ENCODE results near the gene TBPL2.
"Not testable (repeated sequence)": the region's sequence is repeated elsewhere in the genome, so short reads cannot be mapped to it uniquely, and the experiment has no call there.

The TBPL2 gene

GRCh38 chr14:55399852-55400251, 40.6 kb downstream of the TBPL2 start:
- DNase-seq: no peak

DNA sequence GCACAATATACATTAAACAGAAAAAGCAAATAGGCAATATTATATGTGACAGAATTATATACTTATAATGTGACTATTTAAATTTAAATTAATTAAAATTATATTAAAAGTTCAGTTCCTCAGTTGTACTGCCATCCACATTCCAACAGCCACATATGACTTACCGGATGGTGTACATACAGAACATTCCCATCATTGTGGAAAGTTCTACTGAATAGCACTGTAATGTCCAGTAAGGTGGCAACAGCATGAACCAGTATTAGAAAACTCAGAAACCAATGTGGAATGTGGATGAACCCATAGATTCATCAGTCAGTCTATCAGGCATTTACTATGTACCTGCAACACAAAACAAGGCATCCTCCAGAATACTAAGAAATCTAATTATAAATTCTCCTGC, 41.2 kb downstream of the TBPL2 start:
- DNase-seq: no peak

GRCh38 chr14:55398679-55399078, 41.7 kb downstream of the TBPL2 start:
- no peak for DNase-seq

DNA sequence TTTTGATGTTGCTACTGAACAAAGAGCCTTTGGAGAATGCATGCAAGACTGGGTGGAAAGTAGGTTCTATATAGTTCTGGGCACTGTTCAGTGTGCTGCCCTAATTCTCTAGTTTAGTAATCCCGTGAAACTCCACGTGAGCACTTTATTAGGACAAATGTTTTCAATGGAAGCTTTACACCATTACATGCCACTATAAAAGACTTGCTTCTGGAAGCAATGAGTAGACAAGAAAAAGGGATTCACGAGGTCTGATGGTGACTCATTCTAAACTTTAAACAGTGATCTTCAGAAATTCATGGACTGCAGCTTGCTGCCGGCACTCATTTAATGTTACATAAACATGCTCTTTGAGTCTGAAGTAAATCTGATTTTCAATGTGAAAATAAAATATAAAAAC, 51.1 kb downstream of the TBPL2 start:
- DNase-seq: no peak

DNA sequence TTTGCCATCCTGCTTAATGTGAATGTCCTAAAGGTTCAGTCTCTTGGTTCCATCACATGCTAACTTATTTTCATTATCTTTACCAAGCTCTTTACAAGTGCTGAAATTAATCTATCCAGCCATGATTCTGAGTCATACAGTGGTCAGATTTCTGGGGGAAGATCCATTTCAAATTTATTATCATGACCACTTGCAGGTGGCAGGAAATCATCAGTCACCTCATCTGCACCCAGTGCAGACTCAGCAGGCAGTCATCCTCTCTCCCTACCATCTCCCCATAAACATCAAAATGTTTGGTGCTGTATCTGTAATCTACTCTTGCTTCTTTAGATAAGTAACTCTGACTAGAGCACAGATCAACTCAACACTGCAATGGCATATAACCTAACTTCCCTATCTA, 52.3 kb downstream of the TBPL2 start:
- DNase-seq: no peak

- DNase-seq: no peak
Measured at GRCh38 chr14:55387121-55387520, 53.3 kb downstream of the TBPL2 start.

- DNase-seq: no peak
Measured at GRCh38 chr14:55386037-55386808, 54.2 kb downstream of the TBPL2 start.

DNA sequence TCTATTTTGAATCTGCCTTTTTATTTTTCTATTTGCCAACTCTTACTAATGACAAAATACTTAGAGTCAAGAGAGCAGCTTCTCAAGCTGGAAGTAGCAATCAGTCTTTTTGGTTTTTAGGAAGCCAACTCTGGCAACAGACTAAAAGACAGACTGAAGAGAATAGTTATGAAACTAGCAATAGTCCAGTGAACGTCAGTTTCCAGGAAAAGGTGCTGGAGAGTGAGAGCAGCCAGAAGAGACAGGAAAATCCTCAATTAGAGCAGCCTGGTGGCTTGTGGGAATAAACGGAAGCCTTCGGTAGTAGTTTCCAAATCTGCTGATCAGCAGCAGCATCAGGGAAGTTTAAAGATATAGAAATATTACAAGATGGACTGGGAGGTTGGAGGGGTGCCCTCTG, 55.9 kb downstream of the TBPL2 start:
- no peak for DNase-seq

DNA sequence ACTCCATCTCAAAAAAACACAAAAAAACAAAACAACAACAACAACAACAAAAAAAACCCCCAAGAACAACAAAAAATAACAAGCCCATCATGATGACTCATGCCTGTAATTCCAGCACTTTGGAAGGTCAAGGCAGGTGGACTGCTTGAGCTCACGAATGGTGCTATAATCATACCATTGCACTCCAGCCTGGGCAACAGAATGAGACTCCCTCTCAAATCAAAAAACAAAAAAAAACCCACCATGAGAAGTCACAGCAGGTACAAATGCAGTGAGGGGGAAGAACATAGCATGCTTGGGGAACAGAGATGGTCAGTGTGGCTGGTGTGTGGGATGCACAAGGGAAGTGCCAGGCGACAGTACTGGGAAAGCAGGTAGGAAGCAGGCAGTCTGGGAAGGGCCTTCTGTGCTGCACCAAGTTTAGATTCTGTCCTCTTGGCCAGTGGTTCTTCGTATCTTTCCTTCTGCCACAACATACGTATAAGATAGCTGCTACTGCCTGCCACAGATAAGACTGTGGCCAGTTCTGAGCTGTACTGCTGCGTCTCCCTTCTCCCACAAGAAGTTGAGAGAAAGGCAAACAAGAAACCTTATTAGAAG, 56.8 kb downstream of the TBPL2 start:
- DNase-seq: no peak

- not testable (repeated sequence) for DNase-seq
Measured at GRCh38 chr14:55383056-55383466, 57.4 kb downstream of the TBPL2 start.

- DNase-seq: no peak
Measured at GRCh38 chr14:55382483-55382882, 57.9 kb downstream of the TBPL2 start.

GRCh38 chr14:55381561-55381960, 58.9 kb downstream of the TBPL2 start:
- no peak for DNase-seq

DNA sequence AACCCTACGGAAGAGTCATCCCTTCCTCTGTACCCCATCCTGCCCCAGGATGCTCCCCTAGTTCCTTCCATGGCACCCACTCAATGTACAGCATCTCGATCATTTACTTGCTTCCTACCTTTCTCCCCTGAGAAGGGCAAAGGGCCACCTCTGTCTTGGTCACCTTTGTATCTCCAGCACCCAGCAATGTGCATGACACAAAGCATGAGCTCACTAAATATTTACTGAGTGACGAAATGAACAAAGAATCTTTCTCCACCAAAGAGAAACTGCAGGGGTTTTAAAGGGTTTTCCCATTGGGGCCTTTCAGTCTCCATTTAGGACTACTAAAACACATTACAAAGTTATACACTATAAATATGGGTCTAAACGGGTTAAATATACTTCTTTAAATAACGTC, 59.4 kb downstream of the TBPL2 start:
- no peak for DNase-seq

DNA sequence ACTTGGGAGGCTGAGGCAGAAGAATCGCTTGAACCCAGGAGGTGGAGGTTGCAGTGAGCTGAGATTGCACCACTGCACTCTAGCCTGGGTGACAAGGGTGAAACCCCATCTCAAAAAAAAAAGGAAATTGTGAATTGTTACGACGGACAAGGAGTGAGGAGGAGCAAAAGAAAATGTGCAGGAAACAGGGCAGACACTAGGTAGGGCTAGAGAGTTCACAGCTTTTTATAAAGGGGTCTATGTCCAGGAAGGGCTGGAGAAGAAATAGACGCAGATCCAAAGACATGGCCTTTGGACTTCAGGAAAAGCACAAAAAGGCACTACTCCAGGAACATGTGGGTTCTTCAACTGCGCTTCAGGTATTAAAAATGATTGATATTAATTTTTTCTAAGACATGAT, 63.2 kb downstream of the TBPL2 start:
- DNase-seq: no peak

- no peak for DNase-seq
Measured at GRCh38 chr14:55374771-55375170, 65.6 kb downstream of the TBPL2 start.

DNA sequence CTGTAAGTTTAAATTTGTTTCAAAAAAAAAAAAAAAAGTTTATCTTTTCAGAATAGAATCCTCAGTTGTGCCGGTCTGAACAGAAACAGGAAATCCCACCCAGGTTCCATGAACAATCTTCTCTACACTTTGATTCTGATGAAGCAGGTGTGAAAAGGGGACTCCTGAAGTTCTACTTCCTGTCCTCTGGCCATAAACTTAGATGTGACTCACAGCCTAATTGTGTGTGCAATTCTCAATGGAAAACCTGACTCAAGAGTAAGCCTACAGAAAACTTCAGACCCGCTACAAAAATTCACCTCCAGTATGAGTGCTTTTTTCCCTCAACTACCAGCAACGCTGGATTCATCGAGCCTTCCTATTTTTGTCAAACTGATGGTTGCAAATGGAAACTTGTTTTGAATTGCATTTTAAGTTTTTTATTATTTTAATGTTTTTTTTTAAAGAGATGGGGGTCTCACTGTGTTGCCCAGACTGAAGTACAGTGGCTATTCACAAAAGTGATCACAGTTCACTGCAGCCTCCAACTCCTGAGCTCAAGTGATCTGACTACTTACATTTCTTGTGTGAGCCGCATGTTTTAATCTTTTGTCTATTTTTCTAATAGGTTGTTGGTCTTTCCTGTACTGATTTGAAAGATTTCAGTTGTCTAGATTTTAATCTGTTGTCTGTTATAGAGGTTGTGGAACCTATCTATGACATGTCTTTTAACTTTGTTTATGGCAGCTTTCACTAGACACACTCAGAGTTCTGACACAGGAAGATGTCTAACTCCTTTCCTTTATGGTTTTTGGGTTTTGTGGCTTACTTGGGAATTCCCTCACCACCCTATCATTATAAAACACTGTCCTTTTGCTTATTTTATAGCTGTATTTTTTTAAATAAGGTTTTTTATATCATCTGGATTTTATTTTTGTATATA, 66.4 kb downstream of the TBPL2 start:
- DNase-seq: no peak

GRCh38 chr14:55372825-55373224, 67.6 kb downstream of the TBPL2 start:
- DNase-seq: no peak

GRCh38 chr14:55372423-55372822, 68.0 kb downstream of the TBPL2 start:
- no peak for DNase-seq

DNA sequence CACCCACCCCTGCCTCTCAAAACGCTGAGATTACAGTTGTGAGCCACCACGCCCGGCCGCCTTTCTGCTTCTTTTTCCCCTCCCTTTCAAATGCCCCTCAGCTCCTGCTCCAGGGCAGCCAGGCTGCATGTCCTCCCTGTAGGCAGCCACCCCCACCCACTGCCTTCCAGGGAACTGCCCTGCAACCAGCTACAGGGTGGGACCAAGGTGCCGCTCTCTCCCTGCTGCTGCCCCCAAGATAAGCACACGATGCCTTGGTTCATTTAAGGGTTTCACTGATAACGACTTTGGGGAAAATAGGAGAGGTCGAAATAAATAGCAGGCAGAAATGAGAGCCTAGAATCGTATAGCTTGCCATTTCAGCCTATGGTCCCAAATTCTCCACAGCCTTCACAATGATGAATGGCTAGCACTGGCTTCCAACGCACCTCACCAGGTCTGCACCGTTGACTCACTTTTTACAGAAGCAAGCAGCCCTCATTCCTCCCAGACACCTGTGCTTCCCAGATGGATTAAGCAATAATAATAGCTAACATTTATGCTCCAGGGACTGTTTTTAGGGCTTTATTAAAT, 69.4 kb downstream of the TBPL2 start:
- no peak for DNase-seq

DNA sequence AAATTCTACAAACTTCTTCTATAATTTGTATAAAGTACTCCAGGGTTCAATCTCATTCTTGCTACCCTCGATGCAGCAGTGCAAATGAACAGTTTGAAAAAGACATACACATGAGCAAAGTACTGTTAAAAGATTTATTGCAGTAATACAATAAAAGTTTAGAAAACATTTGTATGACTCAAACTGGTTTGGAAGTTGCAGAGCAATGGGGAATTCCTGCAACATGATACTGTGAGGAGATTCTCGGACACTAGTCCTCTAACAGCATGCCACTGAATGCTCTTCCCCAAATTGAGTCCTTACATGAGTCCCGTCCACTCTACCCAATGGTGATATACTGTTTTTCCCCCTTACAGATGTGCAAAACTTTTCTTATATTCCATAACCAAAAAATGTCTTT, 74.1 kb downstream of the TBPL2 start:
- DNase-seq: no peak
